Mesenchymal stem cell (in vitro differentiated cells and primary cell): Measurements from ENCODE around the gene TTC31.

ENCODE experiments used
- DNase-seq: peaks from one replicate; pipeline ENCODE4 v3.0.0-alpha.2; 2013
- H2AFZ ChIP-seq: one replicate; pipeline ENCODE4 v1.6.1; 2013; ENCODE audit warnings: low read depth, mild to moderate bottlenecking, control low read depth, inconsistent platforms, low read length, moderate library complexity
- H2AK5ac ChIP-seq: 2 replicates; pipeline ENCODE4 v1.6.1; 2013; ENCODE audit warnings: low read length, moderate library complexity, mild to moderate bottlenecking, inconsistent platforms; ENCODE audit not compliant: severe bottlenecking
- H2BK120ac ChIP-seq: one replicate; pipeline ENCODE4 v1.6.1; 2013; ENCODE audit warnings: low read depth, mild to moderate bottlenecking, inconsistent platforms, low read length, moderate library complexity
- H2BK12ac ChIP-seq, 2 experiments: one replicate each; pipeline ENCODE4 v1.6.1; 2013; ENCODE audit warnings: inconsistent platforms in 2 of 2, low read length in 2 of 2, mild to moderate bottlenecking in 2 of 2, moderate library complexity in 2 of 2, control low read depth in 1 of 2
- H2BK15ac ChIP-seq: one replicate; pipeline ENCODE4 v1.6.1; 2013; ENCODE audit warnings: mild to moderate bottlenecking, low read depth, inconsistent platforms; ENCODE audit not compliant: poor library complexity, severe bottlenecking
- H2BK5ac ChIP-seq: 2 replicates; pipeline ENCODE4 v1.6.1; 2013; ENCODE audit warnings: low read depth, mild to moderate bottlenecking, low read length, control low read depth, inconsistent platforms; ENCODE audit not compliant: poor library complexity, severe bottlenecking
- H3K14ac ChIP-seq, 2 experiments: one replicate each; pipeline ENCODE4 v1.6.1; 2013; ENCODE audit warnings: inconsistent platforms in 2 of 2, low read length in 2 of 2, control low read depth in 1 of 2, mild to moderate bottlenecking in 1 of 2, moderate library complexity in 1 of 2
- H3K18ac ChIP-seq, 2 experiments: one replicate each; pipeline ENCODE4 v1.6.1; 2013; ENCODE audit warnings: inconsistent platforms in 2 of 2, low read length in 2 of 2, control low read depth in 1 of 2, low read depth in 1 of 2, mild to moderate bottlenecking in 1 of 2
- H3K23ac ChIP-seq, 2 experiments: one replicate each; pipeline ENCODE4 v1.6.1; 2013; ENCODE audit warnings: inconsistent platforms in 2 of 2, low read length in 2 of 2, mild to moderate bottlenecking in 2 of 2, moderate library complexity in 2 of 2, control low read depth in 1 of 2
- H3K27ac ChIP-seq: 2 replicates; pipeline ENCODE4 v1.5.1; 2013; ENCODE audit warnings: mild to moderate bottlenecking, moderate library complexity, low read length, control low read depth, inconsistent platforms; ENCODE audit not compliant: poor library complexity, severe bottlenecking
- H3K27me3 ChIP-seq, 2 experiments: 2 replicates each; pipeline versions ENCODE4 v1.6.1 to v1.7.0; 2013; ENCODE audit warnings: low read length in 2 of 2, mild to moderate bottlenecking in 2 of 2, moderate library complexity in 2 of 2, control low read depth in 1 of 2, inconsistent platforms in 1 of 2; ENCODE audit not compliant: control insufficient read depth in 1 of 2, insufficient read depth in 1 of 2
- H3K36me3 ChIP-seq, 2 experiments: 2 replicates each; pipeline versions ENCODE4 v1.6.1 to v1.7.0; 2013; ENCODE audit warnings: low read length in 2 of 2, control low read depth in 1 of 2, inconsistent platforms in 1 of 2, low read depth in 1 of 2, mild to moderate bottlenecking in 1 of 2; ENCODE audit not compliant: insufficient read depth in 2 of 2, control insufficient read depth in 1 of 2
- H3K4ac ChIP-seq, 2 experiments: one replicate each; pipeline ENCODE4 v1.6.1; 2013; ENCODE audit warnings: inconsistent platforms in 2 of 2, low read length in 2 of 2, mild to moderate bottlenecking in 2 of 2, moderate library complexity in 2 of 2, control low read depth in 1 of 2, low read depth in 1 of 2
- H3K4me1 ChIP-seq: 2 replicates; pipeline ENCODE4 v1.6.1; 2013; ENCODE audit warnings: low read depth, low read length, control low read depth; ENCODE audit not compliant: control insufficient read depth, insufficient read depth
- H3K4me2 ChIP-seq: 2 replicates; pipeline ENCODE4 v1.6.1; 2013; ENCODE audit warnings: low read length, mild to moderate bottlenecking, inconsistent platforms; ENCODE audit not compliant: poor library complexity, severe bottlenecking
- H3K4me3 ChIP-seq, 2 experiments: 2 replicates each; pipeline versions ENCODE4 v1.5.1 to v1.7.0; 2013; ENCODE audit warnings: low read length in 2 of 2, mild to moderate bottlenecking in 2 of 2, control low read depth in 1 of 2, low read depth in 1 of 2; ENCODE audit not compliant: insufficient read depth in 1 of 2
- H3K79me1 ChIP-seq: replicated peaks from 2 replicates; pipeline ENCODE4 v1.6.1; 2013; ENCODE audit warnings: mild to moderate bottlenecking, control low read depth, low read length, inconsistent platforms; ENCODE audit not compliant: poor library complexity, severe bottlenecking
- H3K9ac ChIP-seq: 2 replicates; pipeline ENCODE4 v1.7.0; 2013; ENCODE audit warnings: mild to moderate bottlenecking, low read length, moderate library complexity
- H3K9me3 ChIP-seq: 2 replicates; pipeline ENCODE4 v1.7.0; 2013; ENCODE audit warnings: mild to moderate bottlenecking, low read length; ENCODE audit not compliant: control insufficient read depth
- H4K8ac ChIP-seq: one replicate; pipeline ENCODE4 v1.6.1; 2013; ENCODE audit warnings: inconsistent platforms, mild to moderate bottlenecking, low read length, moderate library complexity
- H4K91ac ChIP-seq: one replicate; pipeline ENCODE4 v1.6.1; 2013; ENCODE audit warnings: mild to moderate bottlenecking, low read length, inconsistent platforms
- WGBS: methylation state at CpG from one replicate; pipeline ENCODE4 v1.1.7; 2013; ENCODE audit warnings: mixed read lengths; 5-methylcytosine and 5-hydroxymethylcytosine counted together

Gene TTC31

GRCh38 chr2:74444498-74445318 is 38.2 kb upstream of the TTC31 start:
- Histone ChIP-seq H2BK120ac (no peak overlapping the region), H3K4me1 (peaks cover 20% of the 10 kb centered on the region), H3K9ac (no peak overlapping the region), H3K79me1 (no peaks in the 10 kb centered on the region), H2AFZ (no peak overlapping the region), H2BK15ac (no peak overlapping the region), H3K18ac (no peak overlapping the region), H2BK5ac (no peak overlapping the region), H3K4me3 (no peak overlapping the region), H3K27me3 (peaks cover 0 to 12% of the 10 kb centered on the region in 2 experiments), H3K27ac (peak overlapping the region; percentile 14), H3K9me3 (no peaks in the 10 kb centered on the region), H3K14ac (no peak overlapping the region), H3K4ac (no peak overlapping the region), H4K91ac (no peak overlapping the region), H3K23ac (no peak overlapping the region), H2AK5ac (no peak overlapping the region), H3K4me2 (peak overlapping the region; percentile 50), H2BK12ac (no peak overlapping the region), H4K8ac (no peak overlapping the region), H3K36me3 (no peaks in the 10 kb centered on the region)
- 66% methylated on average over 4 of the region's 5 CpGs for WGBS
- DNase-seq, result no peak

GRCh38 chr2:74447230-74447999 is 35.5 kb upstream of the TTC31 start:
- Histone ChIP-seq H2AK5ac (no peak overlapping the region), H3K36me3 (no peaks in the 10 kb centered on the region), H3K27me3 (no peaks in the 10 kb centered on the region), H3K14ac (no peak overlapping the region), H2AFZ (no peak overlapping the region), H3K4me2 (no peak overlapping the region), H2BK12ac (peak overlapping the region in 1 of 2 experiments; percentile 11), H2BK120ac (no peak overlapping the region), H3K18ac (no peak overlapping the region), H3K23ac (no peak overlapping the region), H3K27ac (no peak overlapping the region), H4K91ac (no peak overlapping the region), H4K8ac (no peak overlapping the region), H2BK15ac (no peak overlapping the region), H3K4me1 (peaks cover 11% of the 10 kb centered on the region), H3K79me1 (no peaks in the 10 kb centered on the region), H3K4ac (no peak overlapping the region), H3K4me3 (no peak overlapping the region), H3K9ac (no peak overlapping the region), H3K9me3 (no peaks in the 10 kb centered on the region), H2BK5ac (no peak overlapping the region)
- 94% methylated on average over 1 of the region's 5 CpGs for WGBS
- DNase-seq, result no peak

GRCh38 chr2:74448771-74449170 is 34.1 kb upstream of the TTC31 start:
- Histone ChIP-seq H3K4me1 (peaks cover 7% of the 10 kb centered on the region), H3K4me2 (no peak overlapping the region), H2BK5ac (no peak overlapping the region), H3K36me3 (no peaks in the 10 kb centered on the region), H2BK120ac (no peak overlapping the region), H3K23ac (no peak overlapping the region), H3K9ac (no peak overlapping the region), H3K18ac (no peak overlapping the region), H4K91ac (no peak overlapping the region), H3K79me1 (no peaks in the 10 kb centered on the region), H2AFZ (no peak overlapping the region), H3K14ac (no peak overlapping the region), H2BK15ac (no peak overlapping the region), H3K4me3 (no peak overlapping the region), H3K9me3 (no peaks in the 10 kb centered on the region), H2AK5ac (no peak overlapping the region), H3K4ac (no peak overlapping the region), H2BK12ac (no peak overlapping the region), H4K8ac (no peak overlapping the region), H3K27ac (no peak overlapping the region), H3K27me3 (no peaks in the 10 kb centered on the region)
- 91% methylated on average over 1 of the region's 2 CpGs for WGBS
- DNase-seq, result no peak

- no peak overlapping the region for H3K4me3 ChIP-seq
- no peak overlapping the region for H2AK5ac ChIP-seq
- no peak overlapping the region for H4K91ac ChIP-seq
- no peak overlapping the region for H3K27ac ChIP-seq
- H3K27me3 ChIP-seq, result no peaks in the 10 kb centered on the region
- H3K36me3 ChIP-seq, result no peaks in the 10 kb centered on the region
- no peak for DNase-seq
- no peak overlapping the region for H3K23ac ChIP-seq
- no peak overlapping the region for H4K8ac ChIP-seq
- H3K4ac ChIP-seq, result no peak overlapping the region
- peaks cover 6% of the 10 kb centered on the region for H3K4me1 ChIP-seq
- H3K9ac ChIP-seq, result no peak overlapping the region
- H3K9me3 ChIP-seq, result no peaks in the 10 kb centered on the region
- H3K79me1 ChIP-seq, result peaks cover 7% of the 10 kb centered on the region
- H3K14ac ChIP-seq, result no peak overlapping the region
- H3K18ac ChIP-seq, result no peak overlapping the region
- no peak overlapping the region for H2BK5ac ChIP-seq
- 84% methylated on average over 3 of the region's 3 CpGs for WGBS
- H3K4me2 ChIP-seq, result no peak overlapping the region
- no peak overlapping the region for H2AFZ ChIP-seq
- H2BK120ac ChIP-seq, result no peak overlapping the region
- H2BK15ac ChIP-seq, result no peak overlapping the region
- no peak overlapping the region for H2BK12ac ChIP-seq
Measured at GRCh38 chr2:74450570-74451190, 32.2 kb upstream of the TTC31 start.
